ENCODE data around the gene F10. TPM values are rescaled to one million over a fixed set of nuclear protein-coding genes. Genes with fewer than 3 reads are reported as not detected.

F10 gene
- total RNA-seq: not detected in 2 replicates
- total RNA-seq (2013): 0.58 TPM
- not detected in 2 replicates for polyA plus RNA-seq
- polyA minus RNA-seq: not detected in 2 replicates

GRCh38 chr13:113122550-113123225 is at the start of gene F10:
Gene F10 (plus strand): TSS chr13:113122799. CDS start chr13:113122856, 57 bp downstream.
- POLR2A ChIA-PET: no interaction called here
- no peak within 1 kb of the TSS for H3K9ac ChIP-seq (ENCODE audit: low read length)

DNA sequence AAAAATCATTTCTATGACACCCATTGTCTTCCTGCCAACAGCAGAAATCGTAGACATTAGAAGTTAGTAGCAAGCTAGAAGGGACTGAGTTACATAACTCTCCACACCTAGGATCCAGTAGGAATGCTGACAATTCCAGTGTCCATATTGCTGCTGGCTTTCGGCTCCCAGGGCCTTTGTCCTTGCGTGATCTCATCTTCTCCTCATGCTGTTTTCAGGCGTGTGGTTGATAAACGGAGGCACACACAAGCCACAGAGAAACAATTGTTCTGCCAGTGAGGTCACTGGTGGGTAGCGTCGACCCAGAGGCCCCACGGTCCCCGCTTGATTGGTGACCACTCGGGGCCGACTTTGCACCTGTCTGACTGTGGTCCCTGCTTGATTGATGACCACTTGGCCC is 48.7 kb upstream of the F10 start:
- no peaks in the 10 kb centered on the region for H3K27me3 Mint-ChIP-seq
- Histone ChIP-seq H3K4me3 (ENCODE audit: control extremely low read depth in 1 of 5, extremely low read depth in 1 of 5, insufficient read depth in 1 of 5, low read depth in 2 of 5, low read length in 4 of 5) (no peak overlapping the region), H3K9me3 (ENCODE audit: control extremely low read depth in 1 of 3, control insufficient read depth in 2 of 3, insufficient read depth in 1 of 3, low read length in 2 of 3) (peaks cover 0 to 3% (median 0%) of the 10 kb centered on the region in 3 donors), H3K9ac (ENCODE audit: low read length) (no peak overlapping the region), H3K27me3 (replicated peaks in 1 of 4; ENCODE audit: control extremely low read depth in 1 of 4, control insufficient read depth in 3 of 4, insufficient read depth in 4 of 4, low read length in 3 of 4) (no peaks in the 10 kb centered on the region), H3K36me3 (replicated peaks in 1 of 2; ENCODE audit: control extremely low read depth in 1 of 2, control insufficient read depth in 1 of 2, extremely low read depth in 1 of 2, insufficient read depth in 2 of 2, low read length in 1 of 2) (no peaks in the 10 kb centered on the region), H3K4me1 (ENCODE audit: control insufficient read depth in 2 of 2, insufficient read depth in 2 of 2, low read length in 2 of 2) (no peaks in the 10 kb centered on the region), H2AFZ (ENCODE audit: insufficient read depth, low read depth, low read length, poor library complexity, severe bottlenecking) (no peak overlapping the region), H3K27ac (ENCODE audit: low read length in 2 of 2) (no peak overlapping the region), H3K4me2 (replicated peaks; ENCODE audit: low read depth, low read length, poor library complexity, severe bottlenecking) (no peak overlapping the region), H4K20me1 (ENCODE audit: control insufficient read depth, insufficient read depth, low read length, poor library complexity, severe bottlenecking) (no peaks in the 10 kb centered on the region), H3K79me2 (ENCODE audit: control insufficient read depth, insufficient read depth, low read length) (no peaks in the 10 kb centered on the region)
- no peak overlapping the region for H3K4me3 Mint-ChIP-seq
- TF ChIP-seq EZH2 (IDR thresholded peaks at IDR 0.05; ENCODE audit: borderline replicate concordance, insufficient read depth, low read depth, low read length, poor library complexity, severe bottlenecking): no peak
- TF ChIP-seq, protein P1, sequence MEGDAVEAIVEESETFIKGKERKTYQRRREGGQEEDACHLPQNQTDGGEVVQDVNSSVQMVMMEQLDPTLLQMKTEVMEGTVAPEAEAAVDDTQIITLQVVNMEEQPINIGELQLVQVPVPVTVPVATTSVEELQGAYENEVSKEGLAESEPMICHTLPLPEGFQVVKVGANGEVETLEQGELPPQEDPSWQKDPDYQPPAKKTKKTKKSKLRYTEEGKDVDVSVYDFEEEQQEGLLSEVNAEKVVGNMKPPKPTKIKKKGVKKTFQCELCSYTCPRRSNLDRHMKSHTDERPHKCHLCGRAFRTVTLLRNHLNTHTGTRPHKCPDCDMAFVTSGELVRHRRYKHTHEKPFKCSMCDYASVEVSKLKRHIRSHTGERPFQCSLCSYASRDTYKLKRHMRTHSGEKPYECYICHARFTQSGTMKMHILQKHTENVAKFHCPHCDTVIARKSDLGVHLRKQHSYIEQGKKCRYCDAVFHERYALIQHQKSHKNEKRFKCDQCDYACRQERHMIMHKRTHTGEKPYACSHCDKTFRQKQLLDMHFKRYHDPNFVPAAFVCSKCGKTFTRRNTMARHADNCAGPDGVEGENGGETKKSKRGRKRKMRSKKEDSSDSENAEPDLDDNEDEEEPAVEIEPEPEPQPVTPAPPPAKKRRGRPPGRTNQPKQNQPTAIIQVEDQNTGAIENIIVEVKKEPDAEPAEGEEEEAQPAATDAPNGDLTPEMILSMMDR (IDR thresholded peaks at IDR 0.05): no peak
- no peak for DNase-seq
- H3K9me3 Mint-ChIP-seq (ENCODE audit: insufficient read depth): no peaks in the 10 kb centered on the region
- H3K4me1 Mint-ChIP-seq: no peaks in the 10 kb centered on the region
- POLR2A ChIA-PET: no interaction called here
- no peak for ATAC-seq (ENCODE audit: low read depth)
- CTCF ChIA-PET: no interaction called here
- no peak overlapping the region for H3K27ac Mint-ChIP-seq
- over 99% methylated on average over 10 of the region's 11 CpGs for WGBS (ENCODE audit: insufficient coverage)
- intact Hi-C loops (cut with micrococcal nuclease): no loop called here

More at GRCh38 chr13:113122550-113123225, at the start of gene F10:
- Histone ChIP-seq H2AFZ (ENCODE audit: insufficient read depth, low read depth, low read length, poor library complexity, severe bottlenecking) (no peak within 1 kb of the TSS), H3K27ac (ENCODE audit: low read length in 2 of 2) (no peak within 1 kb of the TSS), H4K20me1 (ENCODE audit: control insufficient read depth, insufficient read depth, low read length, poor library complexity, severe bottlenecking) (no peaks in the 10 kb centered on the region), H3K27me3 (replicated peaks in 1 of 4; ENCODE audit: control extremely low read depth in 1 of 4, control insufficient read depth in 3 of 4, insufficient read depth in 4 of 4, low read length in 3 of 4) (peaks cover 0 to under 1% (median 0%) of the 10 kb centered on the region in 4 experiments), H3K4me1 (ENCODE audit: control insufficient read depth in 2 of 2, insufficient read depth in 2 of 2, low read length in 2 of 2) (no peaks in the 10 kb centered on the region), H3K36me3 (replicated peaks in 1 of 2; ENCODE audit: control extremely low read depth in 1 of 2, control insufficient read depth in 1 of 2, extremely low read depth in 1 of 2, insufficient read depth in 2 of 2, low read length in 1 of 2) (no peaks in the 10 kb centered on the region), H3K4me3 (ENCODE audit: control extremely low read depth in 1 of 5, extremely low read depth in 1 of 5, insufficient read depth in 1 of 5, low read depth in 2 of 5, low read length in 4 of 5) (no peak within 1 kb of the TSS), H3K4me2 (replicated peaks; ENCODE audit: low read depth, low read length, poor library complexity, severe bottlenecking) (no peak within 1 kb of the TSS), H3K79me2 (ENCODE audit: control insufficient read depth, insufficient read depth, low read length) (no peaks in the 10 kb centered on the region), H3K9me3 (ENCODE audit: control extremely low read depth in 1 of 3, control insufficient read depth in 2 of 3, insufficient read depth in 1 of 3, low read length in 2 of 3) (no peaks in the 10 kb centered on the region)
- CTCF ChIA-PET: no interaction called here
- intact Hi-C loops (cut with micrococcal nuclease): no loop called here
- no peak for DNase-seq
- H3K27ac Mint-ChIP-seq: no peak within 1 kb of the TSS
- H3K9me3 Mint-ChIP-seq (ENCODE audit: insufficient read depth): no peaks in the 10 kb centered on the region
- no peak for TF ChIP-seq EZH2 (IDR thresholded peaks at IDR 0.05; ENCODE audit: borderline replicate concordance, insufficient read depth, low read depth, low read length, poor library complexity, severe bottlenecking)
- TF ChIP-seq, protein P1 (IDR thresholded peaks at IDR 0.05): no peak
- H3K4me1 Mint-ChIP-seq: no peaks in the 10 kb centered on the region
- 83% methylated on average over 20 of the region's 23 CpGs for WGBS (ENCODE audit: insufficient coverage)
- ATAC-seq (ENCODE audit: low read depth): no peak
- peaks cover 18% of the 10 kb centered on the region for H3K27me3 Mint-ChIP-seq
- H3K4me3 Mint-ChIP-seq: no peak within 1 kb of the TSS
